ENCODE results near the gene SPRED2.

Gene SPRED2

DNA sequence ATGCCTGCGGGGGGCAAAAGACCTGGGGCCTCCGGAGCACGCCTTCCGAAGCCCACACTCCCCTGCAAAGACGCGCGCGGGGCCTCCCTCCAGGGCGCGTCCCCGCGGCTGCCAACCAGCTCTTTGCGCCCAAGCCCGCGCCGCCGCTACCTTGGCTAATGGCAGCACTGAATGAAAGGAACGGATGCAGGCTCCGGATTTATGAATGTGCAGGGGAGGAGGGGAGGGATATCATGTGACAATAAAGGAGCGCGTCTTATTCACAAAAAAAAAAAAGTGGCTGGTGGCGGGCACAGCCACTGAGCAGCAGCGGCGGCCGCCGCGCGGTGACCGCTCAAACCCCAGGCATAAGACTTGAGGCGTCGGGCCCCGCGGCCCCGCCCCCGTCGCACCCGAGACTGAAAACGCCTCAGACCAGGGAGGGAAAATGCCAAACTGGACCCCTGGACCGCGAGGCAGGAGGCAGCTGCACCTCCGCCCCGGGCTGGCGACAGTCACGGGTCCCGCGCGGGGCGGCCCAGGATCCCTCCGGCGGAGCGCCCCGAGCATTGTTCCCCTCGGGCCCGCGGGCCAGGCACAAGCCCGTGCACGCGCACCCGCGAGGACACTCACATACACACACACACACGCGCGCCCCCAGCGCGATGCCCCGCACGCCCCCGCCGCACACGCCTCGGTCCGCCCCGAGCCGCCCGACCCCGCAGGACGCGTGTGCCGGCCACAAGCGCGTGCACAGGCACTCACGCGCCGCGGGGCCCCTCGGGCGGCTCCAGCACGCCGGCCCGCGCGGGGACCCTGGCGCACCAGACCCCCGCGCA, 1.6 kb downstream of the SPRED2 start:
- peak overlapping the region; percentile 72 for H2AFZ ChIP-seq (ENCODE audit: low read depth, low read length)
- H3K27ac ChIP-seq (ENCODE audit: low read length), result peak overlapping the region; percentile 84
- DNase-seq (peak; percentile 87), ATAC-seq (ENCODE audit: insufficient read depth, low read depth) (peak; percentile 9)
- peaks cover 76% of the 10 kb centered on the region for H3K79me2 ChIP-seq (ENCODE audit: insufficient read depth, low read length)
- peaks cover 16% of the 10 kb centered on the region for H3K36me3 ChIP-seq (ENCODE audit: insufficient read depth, low read length)
- H3K9ac ChIP-seq (ENCODE audit: low read depth, low read length), result peak overlapping the region; percentile 83
- peaks cover under 1% of the 10 kb centered on the region for H3K27me3 ChIP-seq (ENCODE audit: insufficient read depth, low read length, poor library complexity)
- H4K20me1 ChIP-seq (ENCODE audit: insufficient read depth, low read length), result peaks cover 38% of the 10 kb centered on the region
- H3K9me3 ChIP-seq (ENCODE audit: insufficient read depth, low read length, severe bottlenecking), result no peaks in the 10 kb centered on the region
- H3K4me3 ChIP-seq (ENCODE audit: low read depth in 1 of 2, low read length in 2 of 2), result peak overlapping the region; percentile 81 to 83
- peaks cover 59% of the 10 kb centered on the region for H3K4me1 ChIP-seq (ENCODE audit: insufficient read depth, low read length)
- TF ChIP-seq EZH2 (IDR thresholded peaks at IDR 0.05; ENCODE audit: borderline replicate concordance, low read depth, low read length, severe bottlenecking), result no peak
- TF ChIP-seq, protein P1, sequence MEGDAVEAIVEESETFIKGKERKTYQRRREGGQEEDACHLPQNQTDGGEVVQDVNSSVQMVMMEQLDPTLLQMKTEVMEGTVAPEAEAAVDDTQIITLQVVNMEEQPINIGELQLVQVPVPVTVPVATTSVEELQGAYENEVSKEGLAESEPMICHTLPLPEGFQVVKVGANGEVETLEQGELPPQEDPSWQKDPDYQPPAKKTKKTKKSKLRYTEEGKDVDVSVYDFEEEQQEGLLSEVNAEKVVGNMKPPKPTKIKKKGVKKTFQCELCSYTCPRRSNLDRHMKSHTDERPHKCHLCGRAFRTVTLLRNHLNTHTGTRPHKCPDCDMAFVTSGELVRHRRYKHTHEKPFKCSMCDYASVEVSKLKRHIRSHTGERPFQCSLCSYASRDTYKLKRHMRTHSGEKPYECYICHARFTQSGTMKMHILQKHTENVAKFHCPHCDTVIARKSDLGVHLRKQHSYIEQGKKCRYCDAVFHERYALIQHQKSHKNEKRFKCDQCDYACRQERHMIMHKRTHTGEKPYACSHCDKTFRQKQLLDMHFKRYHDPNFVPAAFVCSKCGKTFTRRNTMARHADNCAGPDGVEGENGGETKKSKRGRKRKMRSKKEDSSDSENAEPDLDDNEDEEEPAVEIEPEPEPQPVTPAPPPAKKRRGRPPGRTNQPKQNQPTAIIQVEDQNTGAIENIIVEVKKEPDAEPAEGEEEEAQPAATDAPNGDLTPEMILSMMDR (IDR thresholded peaks at IDR 0.05; ENCODE audit: borderline replicate concordance, extremely low read depth, low read length, poor library complexity, severe bottlenecking), result no peak
- peak overlapping the region; percentile 78 for H3K4me2 ChIP-seq (ENCODE audit: insufficient read depth, low read length)

DNA sequence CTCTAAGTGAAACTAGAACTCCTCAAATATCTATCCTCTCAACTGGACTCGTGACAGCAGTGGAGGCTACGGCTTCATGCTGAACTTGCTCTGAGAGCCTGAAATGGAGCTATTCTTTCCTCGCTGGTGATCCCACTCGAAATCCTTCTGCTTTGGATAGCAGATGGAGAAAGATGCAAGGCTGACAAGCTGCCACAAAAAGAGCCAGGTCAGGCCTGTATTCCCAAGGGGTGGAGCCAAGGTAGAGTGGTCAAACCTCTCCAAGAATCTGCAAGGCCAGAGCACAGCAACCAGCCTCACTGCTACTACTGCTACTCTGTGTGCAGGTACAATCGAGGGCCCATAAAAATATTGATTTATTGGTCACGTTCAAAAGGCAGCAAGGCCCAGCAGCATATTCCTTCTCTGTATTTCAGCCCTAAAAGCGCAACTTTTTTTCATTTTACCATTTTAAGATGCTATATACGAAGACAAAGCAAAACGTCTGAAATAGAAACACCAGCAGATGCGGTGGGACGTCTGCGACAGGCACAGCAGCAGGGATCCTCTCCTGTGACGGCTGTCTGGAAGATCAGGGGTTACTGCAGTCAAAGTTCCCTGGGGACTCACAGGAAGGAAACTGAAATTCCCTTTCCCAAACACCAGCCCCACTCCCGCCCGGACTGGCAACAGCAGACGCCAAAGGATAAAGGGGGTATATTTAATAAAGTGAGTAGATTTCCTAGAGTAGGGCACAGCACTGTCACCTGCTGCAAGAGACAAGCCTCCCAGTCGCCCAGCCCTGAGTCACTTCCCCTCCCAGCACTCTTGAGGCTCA, 2.4 kb downstream of the SPRED2 start:
- peak overlapping the region; percentile 72 for H2AFZ ChIP-seq (ENCODE audit: low read depth, low read length)
- H4K20me1 ChIP-seq (ENCODE audit: insufficient read depth, low read length), result peaks cover 41% of the 10 kb centered on the region
- no peaks in the 10 kb centered on the region for H3K27me3 ChIP-seq (ENCODE audit: insufficient read depth, low read length, poor library complexity)
- H3K4me2 ChIP-seq (ENCODE audit: insufficient read depth, low read length), result peak overlapping the region; percentile 78
- ATAC-seq (ENCODE audit: insufficient read depth, low read depth), result peak; percentile 65; the same call in 2 of the 3 replicates
- no peak for DNase-seq
- H3K4me1 ChIP-seq (ENCODE audit: insufficient read depth, low read length), result peaks cover 51% of the 10 kb centered on the region
- peak overlapping the region; percentile 81 to 83; a peak in 3 of 4 replicates for H3K4me3 ChIP-seq (ENCODE audit: low read depth in 1 of 2, low read length in 2 of 2)
- peaks cover 84% of the 10 kb centered on the region for H3K79me2 ChIP-seq (ENCODE audit: insufficient read depth, low read length)
- H3K9me3 ChIP-seq (ENCODE audit: insufficient read depth, low read length, severe bottlenecking), result no peaks in the 10 kb centered on the region
- H3K36me3 ChIP-seq (ENCODE audit: insufficient read depth, low read length), result peaks cover 16% of the 10 kb centered on the region
- peak overlapping the region; percentile 84 for H3K27ac ChIP-seq (ENCODE audit: low read length)
- peak overlapping the region; percentile 83 for H3K9ac ChIP-seq (ENCODE audit: low read depth, low read length)
- TF ChIP-seq EZH2 (IDR thresholded peaks at IDR 0.05; ENCODE audit: borderline replicate concordance, low read depth, low read length, severe bottlenecking), result no peak
- TF ChIP-seq, protein P1 (IDR thresholded peaks at IDR 0.05; ENCODE audit: borderline replicate concordance, extremely low read depth, low read length, poor library complexity, severe bottlenecking), result peak; percentile 19

DNA sequence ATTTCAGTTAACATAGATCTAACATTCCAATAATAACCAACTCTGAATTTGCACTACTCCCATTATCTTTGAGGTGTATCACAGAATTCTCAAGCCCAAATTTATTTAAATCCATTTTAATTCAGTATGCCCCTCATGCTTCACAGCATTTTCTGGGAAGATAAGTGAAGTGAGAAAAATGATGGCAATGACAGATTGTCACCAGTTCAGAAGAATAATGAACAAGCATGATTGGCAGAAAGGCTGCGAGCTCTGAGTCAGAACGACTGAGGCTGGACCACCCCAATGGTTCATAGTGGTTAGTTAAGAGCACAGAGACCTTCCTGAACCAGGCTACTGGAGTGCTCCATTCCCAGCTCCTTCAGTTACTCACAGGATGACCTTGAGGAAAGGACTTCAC, 4.9 kb downstream of the SPRED2 start:
- 0 out of 2 replicates have a peak overlapping the region, but pooled peaks have one; percentile 12 for H3K27ac ChIP-seq (ENCODE audit: low read length)
- peaks cover 16% of the 10 kb centered on the region for H3K36me3 ChIP-seq (ENCODE audit: insufficient read depth, low read length)
- H4K20me1 ChIP-seq (ENCODE audit: insufficient read depth, low read length), result peaks cover 61% of the 10 kb centered on the region
- no peak for ATAC-seq (ENCODE audit: insufficient read depth, low read depth)
- H3K4me2 ChIP-seq (ENCODE audit: insufficient read depth, low read length), result 0 out of 2 replicates have a peak overlapping the region, but pooled peaks have one; percentile 10
- H3K79me2 ChIP-seq (ENCODE audit: insufficient read depth, low read length), result peaks cover 98% of the 10 kb centered on the region
- no peak overlapping the region for H2AFZ ChIP-seq (ENCODE audit: low read depth, low read length)
- H3K4me1 ChIP-seq (ENCODE audit: insufficient read depth, low read length), result peaks cover 49% of the 10 kb centered on the region
- H3K9me3 ChIP-seq (ENCODE audit: insufficient read depth, low read length, severe bottlenecking), result no peaks in the 10 kb centered on the region
- no peak for TF ChIP-seq EZH2 (IDR thresholded peaks at IDR 0.05; ENCODE audit: borderline replicate concordance, low read depth, low read length, severe bottlenecking)
- TF ChIP-seq, protein P1 (IDR thresholded peaks at IDR 0.05; ENCODE audit: borderline replicate concordance, extremely low read depth, low read length, poor library complexity, severe bottlenecking), result no peak
- DNase-seq, result no peak
- no peak overlapping the region for H3K4me3 ChIP-seq (ENCODE audit: low read depth in 1 of 2, low read length in 2 of 2)
- H3K27me3 ChIP-seq (ENCODE audit: insufficient read depth, low read length, poor library complexity), result no peaks in the 10 kb centered on the region
- no peak overlapping the region for H3K9ac ChIP-seq (ENCODE audit: low read depth, low read length)

Measured in DND-41 (cell line).